DND-41 (cell line): ENCODE results near the gene NAGPA.

Experiments
- EZH2 ChIP-seq: IDR thresholded peaks from 3 replicates; pipeline ENCODE4 v1.6.1; 2012; ENCODE audit warnings: borderline replicate concordance, low read depth, mild to moderate bottlenecking, moderate library complexity, low read length, inconsistent platforms; ENCODE audit not compliant: severe bottlenecking
- TF ChIP-seq, protein P1 (sequence below): IDR thresholded peaks from 2 replicates; pipeline ENCODE4 v1.5.1; 2012; ENCODE audit warnings: borderline replicate concordance, low read length, moderate library complexity, mild to moderate bottlenecking; ENCODE audit not compliant: poor library complexity, severe bottlenecking; ENCODE audit errors: extremely low read depth

DNA sequence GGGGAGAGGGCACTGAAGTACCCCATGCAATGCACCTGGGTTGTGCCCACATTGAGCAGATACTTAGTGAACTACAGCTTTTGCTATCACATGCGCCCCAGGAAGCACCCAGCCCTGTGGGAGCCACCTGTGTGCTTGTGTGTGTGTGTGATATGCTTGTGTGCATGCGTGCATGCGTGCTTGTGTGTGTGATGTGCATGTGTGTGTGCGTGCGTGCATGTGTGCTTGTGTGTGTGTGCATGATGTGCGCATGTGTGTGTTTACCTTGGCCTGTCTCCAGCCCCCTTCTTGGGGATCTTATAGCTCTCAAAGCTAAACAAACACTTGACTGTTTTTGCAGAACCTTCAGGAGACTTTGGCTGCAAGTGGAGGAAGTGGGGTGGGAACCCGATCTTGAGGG, 31.2 kb upstream of the NAGPA start:
- TF ChIP-seq, protein P1, sequence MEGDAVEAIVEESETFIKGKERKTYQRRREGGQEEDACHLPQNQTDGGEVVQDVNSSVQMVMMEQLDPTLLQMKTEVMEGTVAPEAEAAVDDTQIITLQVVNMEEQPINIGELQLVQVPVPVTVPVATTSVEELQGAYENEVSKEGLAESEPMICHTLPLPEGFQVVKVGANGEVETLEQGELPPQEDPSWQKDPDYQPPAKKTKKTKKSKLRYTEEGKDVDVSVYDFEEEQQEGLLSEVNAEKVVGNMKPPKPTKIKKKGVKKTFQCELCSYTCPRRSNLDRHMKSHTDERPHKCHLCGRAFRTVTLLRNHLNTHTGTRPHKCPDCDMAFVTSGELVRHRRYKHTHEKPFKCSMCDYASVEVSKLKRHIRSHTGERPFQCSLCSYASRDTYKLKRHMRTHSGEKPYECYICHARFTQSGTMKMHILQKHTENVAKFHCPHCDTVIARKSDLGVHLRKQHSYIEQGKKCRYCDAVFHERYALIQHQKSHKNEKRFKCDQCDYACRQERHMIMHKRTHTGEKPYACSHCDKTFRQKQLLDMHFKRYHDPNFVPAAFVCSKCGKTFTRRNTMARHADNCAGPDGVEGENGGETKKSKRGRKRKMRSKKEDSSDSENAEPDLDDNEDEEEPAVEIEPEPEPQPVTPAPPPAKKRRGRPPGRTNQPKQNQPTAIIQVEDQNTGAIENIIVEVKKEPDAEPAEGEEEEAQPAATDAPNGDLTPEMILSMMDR: no peak
- no peak for TF ChIP-seq EZH2
